ENCODE measurements around the gene RAD51B. TPM values are rescaled to one million over a fixed set of nuclear protein-coding genes. Genes with fewer than 3 reads are reported as not detected.

The RAD51B gene
- total and polyA plus RNA-seq, 9 of the 15 experiments (the other 6 are each of a cell fraction or from before 2014, with no cell fraction given), result 8.5 to 17.3 (median 11.3) TPM

- Histone ChIP-seq H3K4me2 (ENCODE audit: insufficient read depth, low read length) (no peak overlapping the region), H3K4me1 (replicated peaks in 1 of 2; ENCODE audit: control insufficient read depth in 2 of 2, insufficient read depth in 2 of 2, low read length in 2 of 2) (no peaks in the 10 kb centered on the region; a peak in 1 of 5 replicates), H3K36me3 (ENCODE audit: control insufficient read depth, insufficient read depth, low read length) (no peaks in the 10 kb centered on the region), H3K9me3 (replicated peaks; ENCODE audit: control insufficient read depth, insufficient read depth, low read depth, low read length) (no peaks in the 10 kb centered on the region), H3K79me2 (ENCODE audit: control insufficient read depth, insufficient read depth, low read length) (no peaks in the 10 kb centered on the region), H4K20me1 (replicated peaks; ENCODE audit: control insufficient read depth, insufficient read depth, low read length) (no peaks in the 10 kb centered on the region), H3K27me3 (ENCODE audit: control insufficient read depth in 2 of 2, insufficient read depth in 2 of 2, low read length in 2 of 2) (no peaks in the 10 kb centered on the region), H3K9ac (ENCODE audit: insufficient read depth in 1 of 2, low read depth in 2 of 2, low read length in 2 of 2) (no peak overlapping the region), H3K27ac (ENCODE audit: extremely low read depth, low read depth, low read length) (no peak overlapping the region), H2AFZ (ENCODE audit: low read depth, low read length) (no peak overlapping the region), H3K9me1 (ENCODE audit: control insufficient read depth, insufficient read depth, low read length) (no peaks in the 10 kb centered on the region), H3K4me3 (no peak overlapping the region)
- DNase-seq (ENCODE audit: extremely low read depth in 1 of 4, low spot score in 3 of 4) (no peak), ATAC-seq (no peak), FAIRE-seq (no peak)
- intact Hi-C loops (cut with micrococcal nuclease) (no loop called here), in situ Hi-C loops (cut with MboI) (no loop called here)
- POLR2A ChIA-PET, result no interaction called here
- BruUV-seq (replicated peaks), result no TSS peak
- CTCF ChIA-PET (ENCODE audit: low intra/inter-chr PET ratio), result no interaction called here
- TF ChIP-seq HINFP (tag; conservative IDR thresholded peaks at IDR 0.05; ENCODE audit: low read depth) (no peak), NFIC (IDR thresholded peaks at IDR 0.05) (0 out of 2 replicates have a peak, but pooled peaks have one; percentile 7)
- TF ChIP-seq, protein P1, sequence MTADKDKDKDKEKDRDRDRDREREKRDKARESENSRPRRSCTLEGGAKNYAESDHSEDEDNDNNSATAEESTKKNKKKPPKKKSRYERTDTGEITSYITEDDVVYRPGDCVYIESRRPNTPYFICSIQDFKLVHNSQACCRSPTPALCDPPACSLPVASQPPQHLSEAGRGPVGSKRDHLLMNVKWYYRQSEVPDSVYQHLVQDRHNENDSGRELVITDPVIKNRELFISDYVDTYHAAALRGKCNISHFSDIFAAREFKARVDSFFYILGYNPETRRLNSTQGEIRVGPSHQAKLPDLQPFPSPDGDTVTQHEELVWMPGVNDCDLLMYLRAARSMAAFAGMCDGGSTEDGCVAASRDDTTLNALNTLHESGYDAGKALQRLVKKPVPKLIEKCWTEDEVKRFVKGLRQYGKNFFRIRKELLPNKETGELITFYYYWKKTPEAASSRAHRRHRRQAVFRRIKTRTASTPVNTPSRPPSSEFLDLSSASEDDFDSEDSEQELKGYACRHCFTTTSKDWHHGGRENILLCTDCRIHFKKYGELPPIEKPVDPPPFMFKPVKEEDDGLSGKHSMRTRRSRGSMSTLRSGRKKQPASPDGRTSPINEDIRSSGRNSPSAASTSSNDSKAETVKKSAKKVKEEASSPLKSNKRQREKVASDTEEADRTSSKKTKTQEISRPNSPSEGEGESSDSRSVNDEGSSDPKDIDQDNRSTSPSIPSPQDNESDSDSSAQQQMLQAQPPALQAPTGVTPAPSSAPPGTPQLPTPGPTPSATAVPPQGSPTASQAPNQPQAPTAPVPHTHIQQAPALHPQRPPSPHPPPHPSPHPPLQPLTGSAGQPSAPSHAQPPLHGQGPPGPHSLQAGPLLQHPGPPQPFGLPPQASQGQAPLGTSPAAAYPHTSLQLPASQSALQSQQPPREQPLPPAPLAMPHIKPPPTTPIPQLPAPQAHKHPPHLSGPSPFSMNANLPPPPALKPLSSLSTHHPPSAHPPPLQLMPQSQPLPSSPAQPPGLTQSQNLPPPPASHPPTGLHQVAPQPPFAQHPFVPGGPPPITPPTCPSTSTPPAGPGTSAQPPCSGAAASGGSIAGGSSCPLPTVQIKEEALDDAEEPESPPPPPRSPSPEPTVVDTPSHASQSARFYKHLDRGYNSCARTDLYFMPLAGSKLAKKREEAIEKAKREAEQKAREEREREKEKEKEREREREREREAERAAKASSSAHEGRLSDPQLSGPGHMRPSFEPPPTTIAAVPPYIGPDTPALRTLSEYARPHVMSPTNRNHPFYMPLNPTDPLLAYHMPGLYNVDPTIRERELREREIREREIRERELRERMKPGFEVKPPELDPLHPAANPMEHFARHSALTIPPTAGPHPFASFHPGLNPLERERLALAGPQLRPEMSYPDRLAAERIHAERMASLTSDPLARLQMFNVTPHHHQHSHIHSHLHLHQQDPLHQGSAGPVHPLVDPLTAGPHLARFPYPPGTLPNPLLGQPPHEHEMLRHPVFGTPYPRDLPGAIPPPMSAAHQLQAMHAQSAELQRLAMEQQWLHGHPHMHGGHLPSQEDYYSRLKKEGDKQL (CRISPR knock-in tag; IDR thresholded peaks at IDR 0.05; ENCODE audit: borderline replicate concordance), result no peak
- WGBS (ENCODE audit: insufficient coverage, low coverage, missing lambda C conversion rate), result 11% methylated on average over 5 of the region's 5 CpGs
Measured at GRCh38 chr14:68111097-68111852, 291.7 kb downstream of the RAD51B start.

Data from K562 (cell line).